ENCODE results near the gene PTPRR. TPM values are rescaled to one million over a fixed set of nuclear protein-coding genes. Genes with fewer than 3 reads are reported as not detected.

PTPRR gene
- total RNA-seq, 1 experiment from 2014 or later, result 0.59 TPM

GRCh38 chr12:70839544-70839943, 81.0 kb downstream of the PTPRR start:
- no peak overlapping the region for H3K4me3 ChIP-seq (ENCODE audit: insufficient read depth, low read depth, low read length)
- no peaks in the 10 kb centered on the region for H3K27me3 ChIP-seq (ENCODE audit: control insufficient read depth, insufficient read depth, low read length)
- H3K36me3 ChIP-seq (replicated peaks; ENCODE audit: control insufficient read depth, insufficient read depth, low read length), result no peaks in the 10 kb centered on the region
- no peak for DNase-seq

- H3K36me3 ChIP-seq (replicated peaks; ENCODE audit: control insufficient read depth, insufficient read depth, low read length), result no peaks in the 10 kb centered on the region
Observed at GRCh38 chr12:70838127-70838526, 82.4 kb downstream of the PTPRR start.

GRCh38 chr12:70837026-70837425, 83.5 kb downstream of the PTPRR start:
- DNase-seq, result no peak
- H3K36me3 ChIP-seq (replicated peaks; ENCODE audit: control insufficient read depth, insufficient read depth, low read length), result no peaks in the 10 kb centered on the region
- no peak overlapping the region for H3K4me3 ChIP-seq (ENCODE audit: insufficient read depth, low read depth, low read length)
- no peaks in the 10 kb centered on the region for H3K27me3 ChIP-seq (ENCODE audit: control insufficient read depth, insufficient read depth, low read length)

More at GRCh38 chr12:70838127-70838526, 82.4 kb downstream of the PTPRR start:
- DNase-seq, result no peak
- Histone ChIP-seq H3K27me3 (ENCODE audit: control insufficient read depth, insufficient read depth, low read length) (no peaks in the 10 kb centered on the region), H3K4me3 (ENCODE audit: insufficient read depth, low read depth, low read length) (no peak overlapping the region)

GRCh38 chr12:70835948-70836347, 84.6 kb downstream of the PTPRR start:
- Histone ChIP-seq H3K4me3 (ENCODE audit: insufficient read depth, low read depth, low read length) (no peak overlapping the region), H3K27me3 (ENCODE audit: control insufficient read depth, insufficient read depth, low read length) (no peaks in the 10 kb centered on the region), H3K36me3 (replicated peaks; ENCODE audit: control insufficient read depth, insufficient read depth, low read length) (no peaks in the 10 kb centered on the region)
- DNase-seq, result no peak

GRCh38 chr12:70831543-70831942, 89.0 kb downstream of the PTPRR start:
- DNase-seq, result no peak
- Histone ChIP-seq H3K27me3 (ENCODE audit: control insufficient read depth, insufficient read depth, low read length) (no peaks in the 10 kb centered on the region), H3K36me3 (replicated peaks; ENCODE audit: control insufficient read depth, insufficient read depth, low read length) (no peaks in the 10 kb centered on the region), H3K4me3 (ENCODE audit: insufficient read depth, low read depth, low read length) (no peak overlapping the region)

GRCh38 chr12:70830221-70831061, 90.1 kb downstream of the PTPRR start:
- H3K27me3 ChIP-seq (ENCODE audit: control insufficient read depth, insufficient read depth, low read length), result no peaks in the 10 kb centered on the region
- DNase-seq, result no peak

GRCh38 chr12:70829070-70829469, 91.5 kb downstream of the PTPRR start:
- Histone ChIP-seq H3K27me3 (ENCODE audit: control insufficient read depth, insufficient read depth, low read length) (no peaks in the 10 kb centered on the region), H3K4me3 (ENCODE audit: insufficient read depth, low read depth, low read length) (no peak overlapping the region), H3K36me3 (replicated peaks; ENCODE audit: control insufficient read depth, insufficient read depth, low read length) (no peaks in the 10 kb centered on the region)
- DNase-seq, result no peak

More at GRCh38 chr12:70830221-70831061, 90.1 kb downstream of the PTPRR start:
- no peak overlapping the region for H3K4me3 ChIP-seq (ENCODE audit: insufficient read depth, low read depth, low read length)
- no peaks in the 10 kb centered on the region for H3K36me3 ChIP-seq (replicated peaks; ENCODE audit: control insufficient read depth, insufficient read depth, low read length)

- Histone ChIP-seq H3K36me3 (replicated peaks; ENCODE audit: control insufficient read depth, insufficient read depth, low read length) (no peaks in the 10 kb centered on the region), H3K27me3 (ENCODE audit: control insufficient read depth, insufficient read depth, low read length) (no peaks in the 10 kb centered on the region), H3K4me3 (ENCODE audit: insufficient read depth, low read depth, low read length) (no peak overlapping the region)
- DNase-seq, result no peak
Observed at GRCh38 chr12:70828351-70828750, 92.2 kb downstream of the PTPRR start.

GRCh38 chr12:70826156-70826555, 94.4 kb downstream of the PTPRR start:
- H3K27me3 ChIP-seq (ENCODE audit: control insufficient read depth, insufficient read depth, low read length), result no peaks in the 10 kb centered on the region
- no peak for DNase-seq
- no peak overlapping the region for H3K4me3 ChIP-seq (ENCODE audit: insufficient read depth, low read depth, low read length)
- no peaks in the 10 kb centered on the region for H3K36me3 ChIP-seq (replicated peaks; ENCODE audit: control insufficient read depth, insufficient read depth, low read length)

GRCh38 chr12:70824511-70824910, 96.0 kb downstream of the PTPRR start:
- Histone ChIP-seq H3K4me3 (ENCODE audit: insufficient read depth, low read depth, low read length) (no peak overlapping the region), H3K27me3 (ENCODE audit: control insufficient read depth, insufficient read depth, low read length) (no peaks in the 10 kb centered on the region)
- DNase-seq, result no peak

GRCh38 chr12:70823182-70823976, 97.2 kb downstream of the PTPRR start:
- Histone ChIP-seq H3K4me3 (ENCODE audit: insufficient read depth, low read depth, low read length) (no peak overlapping the region), H3K27me3 (ENCODE audit: control insufficient read depth, insufficient read depth, low read length) (no peaks in the 10 kb centered on the region), H3K36me3 (replicated peaks; ENCODE audit: control insufficient read depth, insufficient read depth, low read length) (no peaks in the 10 kb centered on the region)
- peak; percentile 6 for DNase-seq

More at GRCh38 chr12:70824511-70824910, 96.0 kb downstream of the PTPRR start:
- no peaks in the 10 kb centered on the region for H3K36me3 ChIP-seq (replicated peaks; ENCODE audit: control insufficient read depth, insufficient read depth, low read length)

- no peaks in the 10 kb centered on the region for H3K27me3 ChIP-seq (ENCODE audit: control insufficient read depth, insufficient read depth, low read length)
- H3K4me3 ChIP-seq (ENCODE audit: insufficient read depth, low read depth, low read length), result no peak overlapping the region
- H3K36me3 ChIP-seq (replicated peaks; ENCODE audit: control insufficient read depth, insufficient read depth, low read length), result no peaks in the 10 kb centered on the region
- DNase-seq, result peak; percentile 4
Observed at GRCh38 chr12:70822412-70822811, 98.1 kb downstream of the PTPRR start.

- no peaks in the 10 kb centered on the region for H3K27me3 ChIP-seq (ENCODE audit: control insufficient read depth, insufficient read depth, low read length)
- H3K36me3 ChIP-seq (replicated peaks; ENCODE audit: control insufficient read depth, insufficient read depth, low read length), result no peaks in the 10 kb centered on the region
- DNase-seq, result no peak
- no peak overlapping the region for H3K4me3 ChIP-seq (ENCODE audit: insufficient read depth, low read depth, low read length)
Observed at GRCh38 chr12:70815971-70816391, 104.6 kb downstream of the PTPRR start.

GRCh38 chr12:70815056-70815455, 105.5 kb downstream of the PTPRR start:
- H3K36me3 ChIP-seq (replicated peaks; ENCODE audit: control insufficient read depth, insufficient read depth, low read length), result no peaks in the 10 kb centered on the region
- H3K4me3 ChIP-seq (ENCODE audit: insufficient read depth, low read depth, low read length), result no peak overlapping the region
- H3K27me3 ChIP-seq (ENCODE audit: control insufficient read depth, insufficient read depth, low read length), result no peaks in the 10 kb centered on the region
- DNase-seq, result no peak

- Histone ChIP-seq H3K36me3 (replicated peaks; ENCODE audit: control insufficient read depth, insufficient read depth, low read length) (no peaks in the 10 kb centered on the region), H3K4me3 (ENCODE audit: insufficient read depth, low read depth, low read length) (no peak overlapping the region), H3K27me3 (ENCODE audit: control insufficient read depth, insufficient read depth, low read length) (no peaks in the 10 kb centered on the region)
- DNase-seq, result no peak
Observed at GRCh38 chr12:70813559-70813958, 107.0 kb downstream of the PTPRR start.

All from H7 (cell line).